ENCODE measurements around the gene CCDC33. TPM values are rescaled to one million over a fixed set of nuclear protein-coding genes. Genes with fewer than 3 reads are reported as not detected.

Gene CCDC33
- total and polyA plus RNA-seq, 2 donors: 0.25 to 0.42 TPM

GRCh38 chr15:74380361-74381189 lies 144.4 kb downstream of the CCDC33 start:
- DNase-seq (ENCODE audit: extremely low spot score): no peak
- no peak overlapping the region for H3K27ac ChIP-seq (ENCODE audit: low read depth)
- WGBS: 64% methylated on average over 12 of the region's 12 CpGs
- no peaks in the 10 kb centered on the region for H3K36me3 ChIP-seq (ENCODE audit: insufficient read depth)
- no peak overlapping the region for H3K4me3 ChIP-seq (ENCODE audit: low read depth, low read length)
- H3K4me1 ChIP-seq (ENCODE audit: insufficient read depth): no peaks in the 10 kb centered on the region

GRCh38 chr15:74381190-74381453 lies 145.0 kb downstream of the CCDC33 start:
- no peak for DNase-seq (ENCODE audit: extremely low spot score)
- no peaks in the 10 kb centered on the region for H3K4me1 ChIP-seq (ENCODE audit: insufficient read depth)
- no peaks in the 10 kb centered on the region for H3K36me3 ChIP-seq (ENCODE audit: insufficient read depth)
- H3K4me3 ChIP-seq (ENCODE audit: low read depth, low read length): no peak overlapping the region
- 73% methylated on average over 2 of the region's 2 CpGs for WGBS
- no peak overlapping the region for H3K27ac ChIP-seq (ENCODE audit: low read depth)

DNA sequence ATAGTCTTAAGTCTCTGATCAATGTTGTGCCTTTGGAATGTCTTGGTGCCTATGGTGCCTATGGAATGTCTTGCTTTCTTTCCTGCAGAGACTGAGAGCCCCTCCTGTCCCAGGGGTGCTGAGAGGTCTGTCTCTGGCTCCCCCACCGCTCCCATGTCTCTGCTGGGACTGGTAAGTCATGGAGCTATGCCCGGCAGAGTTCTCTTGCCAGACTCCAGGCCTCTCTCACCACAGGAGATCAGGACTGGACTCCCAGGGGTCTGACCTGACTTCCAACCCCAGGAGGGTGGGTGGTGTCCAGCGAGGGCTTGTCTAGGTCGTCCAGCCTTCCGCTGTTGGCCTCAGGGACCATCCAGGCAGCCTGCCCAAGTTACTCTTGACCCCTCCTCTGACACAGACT lies 145.4 kb downstream of the CCDC33 start:
- Histone ChIP-seq H3K4me1 (ENCODE audit: insufficient read depth) (no peaks in the 10 kb centered on the region), H3K4me3 (ENCODE audit: low read depth, low read length) (no peak overlapping the region), H3K36me3 (ENCODE audit: insufficient read depth) (no peaks in the 10 kb centered on the region), H3K27ac (ENCODE audit: low read depth) (no peak overlapping the region)
- 81% methylated on average over 5 of the region's 5 CpGs for WGBS
- DNase-seq (ENCODE audit: extremely low spot score): no peak

GRCh38 chr15:74382004-74382816 lies 146.1 kb downstream of the CCDC33 start:
- no peak overlapping the region for H3K4me3 ChIP-seq (ENCODE audit: low read depth, low read length)
- no peak for DNase-seq (ENCODE audit: extremely low spot score)
- H3K27ac ChIP-seq (ENCODE audit: low read depth): no peak overlapping the region
- no peaks in the 10 kb centered on the region for H3K36me3 ChIP-seq (ENCODE audit: insufficient read depth)
- H3K4me1 ChIP-seq (ENCODE audit: insufficient read depth): no peaks in the 10 kb centered on the region
- WGBS: 40% methylated on average over 13 of the region's 13 CpGs

DNA sequence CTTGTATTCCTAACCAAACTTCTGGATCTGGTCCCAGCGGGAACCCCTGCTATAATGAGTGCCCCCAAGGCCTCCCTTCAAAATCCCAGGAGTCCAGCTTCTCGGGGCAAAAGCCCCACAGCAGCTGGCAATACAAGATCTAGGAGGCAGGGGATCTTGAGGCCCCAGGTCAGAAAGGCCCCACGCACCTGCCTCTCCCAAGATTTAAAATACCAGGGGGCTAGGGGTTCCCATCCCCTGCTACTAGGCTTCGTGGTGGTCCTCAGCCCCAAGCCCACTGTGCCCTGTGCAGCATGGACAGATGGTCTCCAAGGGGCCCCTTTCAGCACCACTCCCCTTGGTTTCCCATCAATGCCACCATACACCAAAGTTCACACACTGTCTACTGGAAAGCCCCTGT lies 147.2 kb downstream of the CCDC33 start:
- Histone ChIP-seq H3K4me3 (ENCODE audit: low read depth, low read length) (no peak overlapping the region), H3K27ac (ENCODE audit: low read depth) (no peak overlapping the region), H3K36me3 (ENCODE audit: insufficient read depth) (no peaks in the 10 kb centered on the region), H3K4me1 (ENCODE audit: insufficient read depth) (no peaks in the 10 kb centered on the region)
- no peak for DNase-seq (ENCODE audit: extremely low spot score)
- WGBS: 97% methylated on average over 4 of the region's 4 CpGs

DNA sequence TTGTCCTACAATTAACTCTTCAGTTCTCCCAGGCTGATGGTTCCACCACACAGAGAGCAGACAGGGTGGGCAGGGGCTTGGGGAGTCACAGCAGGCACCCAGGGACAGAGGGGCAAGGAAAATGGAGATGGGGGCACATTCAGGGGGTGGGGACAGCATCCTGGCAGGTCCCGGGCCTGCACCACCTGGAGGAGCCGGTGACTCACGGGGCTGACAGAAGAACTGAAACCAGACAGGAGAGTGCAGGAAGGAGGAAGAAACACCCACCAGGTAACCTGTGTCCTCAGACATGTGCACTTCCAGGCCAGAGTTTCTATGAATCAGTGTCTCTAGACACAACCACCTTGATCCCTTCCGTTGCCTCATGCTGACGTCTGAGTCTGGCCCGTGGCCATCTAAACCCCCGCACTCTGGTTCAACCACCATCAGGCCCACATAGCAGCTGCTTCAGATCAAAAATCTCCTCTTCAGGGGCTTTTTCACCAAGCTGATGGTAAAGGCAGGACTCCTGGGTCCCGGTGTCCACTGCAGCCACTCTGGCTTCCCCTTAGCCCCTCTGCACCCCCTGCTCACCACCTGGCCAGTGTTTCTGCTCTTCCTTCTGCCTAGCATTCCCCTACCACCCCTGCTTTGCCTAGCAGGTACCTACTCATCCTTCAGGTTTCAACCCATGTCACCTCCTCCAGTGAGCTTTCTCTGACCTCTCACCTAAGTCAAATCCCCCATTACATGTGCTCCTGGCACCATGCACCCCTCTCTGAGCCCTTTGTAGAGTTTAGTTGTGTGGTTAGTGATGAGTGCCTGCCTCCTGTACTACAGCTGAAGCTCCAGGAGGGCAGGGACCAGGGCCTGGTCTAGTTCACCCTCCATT lies 147.8 kb downstream of the CCDC33 start:
- Histone ChIP-seq H3K27ac (ENCODE audit: low read depth) (no peak overlapping the region), H3K4me3 (ENCODE audit: low read depth, low read length) (no peak overlapping the region), H3K4me1 (ENCODE audit: insufficient read depth) (no peaks in the 10 kb centered on the region), H3K36me3 (ENCODE audit: insufficient read depth) (no peaks in the 10 kb centered on the region)
- DNase-seq (ENCODE audit: extremely low spot score): no peak
- 64% methylated on average over 8 of the region's 8 CpGs for WGBS

GRCh38 chr15:74384566-74384880 lies 148.4 kb downstream of the CCDC33 start:
- Histone ChIP-seq H3K36me3 (ENCODE audit: insufficient read depth) (no peaks in the 10 kb centered on the region), H3K4me3 (ENCODE audit: low read depth, low read length) (no peak overlapping the region), H3K27ac (ENCODE audit: low read depth) (no peak overlapping the region), H3K4me1 (ENCODE audit: insufficient read depth) (no peaks in the 10 kb centered on the region)
- 55% methylated on average over 3 of the region's 3 CpGs for WGBS
- DNase-seq (ENCODE audit: extremely low spot score): no peak

DNA sequence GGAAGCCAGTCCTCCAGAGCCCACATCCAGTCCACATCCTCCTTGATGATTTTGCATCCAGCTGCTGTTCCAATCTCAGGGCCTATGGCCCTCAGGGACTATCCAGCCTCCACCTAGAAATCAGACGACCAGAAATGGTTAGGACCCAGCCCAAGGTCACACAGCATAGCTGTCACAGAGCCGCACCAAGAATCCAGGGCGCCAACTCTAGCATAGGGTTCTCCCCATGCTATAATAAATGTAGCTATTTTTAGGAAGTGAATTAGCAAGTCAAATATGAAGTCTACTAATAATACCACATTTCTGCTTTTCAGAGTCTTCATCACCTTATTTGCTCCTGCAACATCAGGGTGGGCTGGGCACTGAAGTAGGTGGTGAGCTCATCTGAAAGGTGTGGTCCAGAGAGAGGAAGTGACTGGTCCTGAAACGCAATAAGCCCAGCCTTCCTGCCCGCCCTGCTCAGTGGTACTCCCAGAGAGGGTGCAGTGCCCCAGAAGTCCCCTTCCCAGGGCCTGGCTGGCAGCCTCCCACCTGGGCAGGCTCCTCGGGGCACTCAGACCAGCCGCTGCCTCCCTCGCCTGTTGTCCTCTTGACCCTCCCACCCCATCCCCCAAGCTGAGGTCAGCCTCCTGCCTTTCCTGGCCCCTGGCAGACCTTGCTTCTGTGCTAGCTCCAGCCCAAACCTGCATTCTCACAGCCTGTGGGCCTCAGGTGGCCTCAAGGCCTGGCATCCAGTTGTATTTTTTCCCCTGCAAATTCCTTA lies 148.9 kb downstream of the CCDC33 start:
- Histone ChIP-seq H3K36me3 (ENCODE audit: insufficient read depth) (no peaks in the 10 kb centered on the region), H3K4me3 (ENCODE audit: low read depth, low read length) (no peak overlapping the region), H3K4me1 (ENCODE audit: insufficient read depth) (no peaks in the 10 kb centered on the region), H3K27ac (ENCODE audit: low read depth) (no peak overlapping the region)
- 62% methylated on average over 8 of the region's 8 CpGs for WGBS
- DNase-seq (ENCODE audit: extremely low spot score): no peak

DNA sequence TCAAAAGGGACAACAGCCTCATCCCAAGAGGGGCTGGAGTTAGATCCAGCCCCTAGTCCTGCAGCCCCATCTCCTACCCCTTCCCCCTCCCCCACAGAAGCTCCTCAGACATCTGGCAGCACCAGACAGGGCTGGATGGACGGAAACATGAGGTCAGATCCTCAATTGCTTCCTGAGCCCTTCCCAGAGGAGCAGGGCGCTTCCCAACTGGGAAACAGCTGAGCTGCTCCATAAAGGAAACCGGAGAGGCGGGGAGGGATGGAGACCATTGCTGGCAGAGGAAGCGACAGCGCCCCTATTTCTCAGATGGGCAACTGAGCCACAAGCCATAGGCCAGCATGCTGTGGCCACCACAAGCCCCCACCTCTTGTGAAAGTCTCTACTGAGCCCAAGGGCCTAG lies 149.6 kb downstream of the CCDC33 start:
- Histone ChIP-seq H3K27ac (ENCODE audit: low read depth) (no peak overlapping the region), H3K4me1 (ENCODE audit: insufficient read depth) (no peaks in the 10 kb centered on the region), H3K36me3 (ENCODE audit: insufficient read depth) (no peaks in the 10 kb centered on the region), H3K4me3 (ENCODE audit: low read depth, low read length) (no peak overlapping the region)
- WGBS: 78% methylated on average over 6 of the region's 6 CpGs
- no peak for DNase-seq (ENCODE audit: extremely low spot score)

Other genes starting within 250 kb of the CCDC33 start
- gene STOML1, start 244.0 kb upstream of the CCDC33 start, total RNA-seq: 8.4 TPM
- 25.5 TPM for gene STOML1, start 244.0 kb upstream of the CCDC33 start, polyA plus RNA-seq
- 22.3 TPM for gene PML, start 241.6 kb upstream of the CCDC33 start, total RNA-seq
- 36.5 TPM for gene PML, start 241.6 kb upstream of the CCDC33 start, polyA plus RNA-seq
- gene GOLGA6A, start 153.8 kb upstream of the CCDC33 start, total RNA-seq: not detected
- 0.06 TPM for gene GOLGA6A, start 153.8 kb upstream of the CCDC33 start, polyA plus RNA-seq
- 2.9 TPM for gene ISLR2, start 105.7 kb upstream of the CCDC33 start, total RNA-seq
- gene ISLR2, start 105.7 kb upstream of the CCDC33 start, polyA plus RNA-seq: 2.0 TPM
- gene ISLR, start 62.6 kb upstream of the CCDC33 start, total RNA-seq: 110 TPM
- gene ISLR, start 62.6 kb upstream of the CCDC33 start, polyA plus RNA-seq: 82.1 TPM
- gene STRA6, start 33.5 kb upstream of the CCDC33 start, total RNA-seq: 21.9 TPM
- 2.2 TPM for gene STRA6, start 33.5 kb upstream of the CCDC33 start, polyA plus RNA-seq
- 0.21 TPM for gene CYP11A1, start 131.3 kb downstream of the CCDC33 start, total RNA-seq
- 0.38 TPM for gene CYP11A1, start 131.3 kb downstream of the CCDC33 start, polyA plus RNA-seq
- gene SEMA7A, start 197.6 kb downstream of the CCDC33 start, total RNA-seq: 5.3 TPM
- 5.1 TPM for gene SEMA7A, start 197.6 kb downstream of the CCDC33 start, polyA plus RNA-seq
- gene UBL7, start 224.8 kb downstream of the CCDC33 start, total RNA-seq: 15.5 TPM
- gene UBL7, start 224.8 kb downstream of the CCDC33 start, polyA plus RNA-seq: 52.4 TPM

Measured in urinary bladder (tissue), 4 donors.